GM21528 (cell line): Measurements from ENCODE around the gene CLSTN2.

Experiments used
- ATAC-seq: cut with Tn5 transposase; IDR thresholded peaks from one replicate; pipeline ENCODE4 v1.9.1; 2021; ENCODE audit warnings: mild to moderate bottlenecking, moderate library complexity; ENCODE audit not compliant: unreplicated experiment, low FRiP score

Gene CLSTN2

GRCh38 chr3:140135461-140135860, 200.5 kb downstream of the CLSTN2 start:
- ATAC-seq, result no peak

DNA sequence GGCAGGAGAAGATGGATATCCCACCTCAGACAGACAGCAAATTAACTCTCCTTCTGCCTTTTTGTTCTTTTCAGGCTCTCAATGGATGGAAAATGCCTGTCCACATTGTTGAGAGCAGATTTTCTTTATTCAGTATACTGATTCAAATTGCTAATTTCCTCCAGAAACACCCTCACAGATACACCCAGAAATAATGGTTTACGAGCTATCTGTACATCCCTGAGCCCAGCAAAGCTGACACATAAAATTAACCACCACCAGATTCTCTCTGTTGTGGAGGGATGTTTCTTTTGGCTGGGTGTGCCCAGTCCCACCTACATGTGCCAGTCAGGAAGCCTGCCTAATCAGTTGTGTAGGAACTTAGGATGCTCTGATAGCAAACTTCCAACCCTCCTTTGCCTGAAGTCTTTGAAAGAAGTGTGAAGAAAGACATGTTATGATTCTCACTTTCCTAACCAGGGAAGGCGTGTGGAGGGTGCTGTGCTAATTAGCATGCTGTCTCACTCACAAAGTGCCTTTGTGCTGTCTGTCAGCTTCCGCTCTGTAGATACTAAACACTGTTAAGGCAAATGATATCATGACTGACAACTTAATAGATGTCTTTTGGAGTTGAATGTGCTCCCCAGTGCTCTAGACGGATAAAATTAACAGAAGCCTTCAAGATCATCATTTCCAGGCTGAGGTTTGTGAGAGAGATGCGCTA, 208.5 kb downstream of the CLSTN2 start:
- ATAC-seq, result no peak

DNA sequence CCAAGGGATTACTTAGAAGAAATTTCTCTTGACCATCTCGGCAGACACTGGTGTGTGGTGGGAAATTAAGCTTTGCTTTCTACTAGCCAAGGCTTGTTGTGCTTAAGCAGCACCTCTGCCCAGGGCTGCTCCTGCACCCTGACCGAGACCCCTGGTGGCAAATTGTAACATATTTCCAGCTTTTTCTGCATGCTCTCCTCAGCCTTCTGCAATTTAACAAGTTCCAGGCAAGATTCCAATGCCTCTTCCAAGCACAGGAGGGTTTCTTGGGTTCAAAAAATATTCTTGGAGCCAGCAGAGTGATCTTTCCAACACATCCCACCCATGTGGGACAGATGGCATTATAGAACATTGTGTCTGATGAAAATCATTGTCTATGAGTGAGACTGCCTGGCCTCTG, 210.5 kb downstream of the CLSTN2 start:
- no peak for ATAC-seq

- no peak for ATAC-seq
Measured at GRCh38 chr3:140146668-140147067, 211.7 kb downstream of the CLSTN2 start.

DNA sequence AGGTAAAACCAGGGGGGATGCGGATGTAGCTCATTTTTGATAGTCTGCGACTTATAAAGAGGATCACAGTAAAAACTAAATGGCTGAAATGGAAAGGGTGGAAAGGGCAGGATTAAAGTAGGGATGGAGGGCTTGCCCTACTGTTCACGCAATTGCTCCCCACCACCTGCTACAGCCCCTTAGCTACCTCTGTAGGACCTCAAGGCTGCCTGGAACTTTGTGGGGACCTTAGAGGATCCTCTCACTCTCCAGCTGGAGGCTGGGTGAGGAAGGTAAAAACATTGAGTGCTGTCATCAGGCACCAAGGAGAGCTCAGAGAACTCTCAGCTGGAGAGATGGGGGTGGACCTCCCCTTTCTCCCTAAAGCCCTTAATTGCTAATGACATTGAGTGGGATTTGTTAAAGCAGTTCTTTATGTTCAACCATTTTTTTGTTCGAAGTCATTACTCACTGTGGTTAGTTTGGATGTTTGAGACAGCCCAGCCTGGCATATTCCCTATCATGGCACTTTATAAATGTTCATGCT, 213.0 kb downstream of the CLSTN2 start:
- ATAC-seq, result no peak

- no peak for ATAC-seq
Measured at GRCh38 chr3:140148824-140149390, 213.9 kb downstream of the CLSTN2 start.

DNA sequence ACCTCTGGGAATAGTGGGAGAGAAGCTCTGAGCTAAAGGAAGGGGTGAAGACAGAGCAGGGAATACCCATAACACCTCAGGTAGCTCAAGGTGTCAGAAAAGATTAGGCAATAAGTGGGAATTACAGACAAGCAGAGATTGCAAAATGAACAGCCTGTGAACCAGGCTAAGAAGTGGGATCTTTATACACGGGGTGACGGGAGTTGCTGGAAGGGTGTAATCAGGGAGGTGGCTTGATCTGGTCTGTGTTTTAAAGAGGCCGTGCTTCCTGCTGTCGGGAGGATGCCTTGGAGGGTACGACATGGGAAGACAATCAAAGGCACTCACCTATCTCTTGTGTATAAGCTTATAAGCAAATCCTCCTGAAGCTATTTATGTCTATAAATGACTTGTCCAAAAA, 216.3 kb downstream of the CLSTN2 start:
- ATAC-seq, result no peak

- ATAC-seq, result no peak
Measured at GRCh38 chr3:140152851-140153639, 218.1 kb downstream of the CLSTN2 start.

- ATAC-seq, result no peak
Measured at GRCh38 chr3:140153736-140154135, 218.8 kb downstream of the CLSTN2 start.

- ATAC-seq, result no peak
Measured at GRCh38 chr3:140157161-140157560, 222.2 kb downstream of the CLSTN2 start.

GRCh38 chr3:140159646-140160045, 224.7 kb downstream of the CLSTN2 start:
- ATAC-seq, result no peak

DNA sequence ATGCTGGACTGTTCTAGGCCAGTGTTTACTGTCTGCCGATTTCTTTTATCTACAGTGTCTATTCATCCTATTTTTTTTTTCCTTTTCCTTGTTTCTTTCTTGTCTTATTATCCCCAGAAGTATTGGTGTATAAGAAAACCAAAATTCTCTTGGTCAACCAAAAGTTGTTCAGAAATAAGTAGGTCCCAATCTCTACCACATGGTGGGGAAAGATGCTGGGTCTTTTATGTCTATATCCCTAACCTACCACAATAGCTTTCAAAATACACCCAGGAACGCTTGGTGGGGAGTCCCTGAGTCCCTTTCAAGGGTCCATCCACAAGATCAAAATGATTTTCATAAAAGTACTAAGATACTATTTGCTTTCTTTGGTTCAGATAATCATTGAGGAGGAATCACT, 225.6 kb downstream of the CLSTN2 start:
- no peak for ATAC-seq

GRCh38 chr3:140162551-140162950, 227.6 kb downstream of the CLSTN2 start:
- no peak for ATAC-seq

DNA sequence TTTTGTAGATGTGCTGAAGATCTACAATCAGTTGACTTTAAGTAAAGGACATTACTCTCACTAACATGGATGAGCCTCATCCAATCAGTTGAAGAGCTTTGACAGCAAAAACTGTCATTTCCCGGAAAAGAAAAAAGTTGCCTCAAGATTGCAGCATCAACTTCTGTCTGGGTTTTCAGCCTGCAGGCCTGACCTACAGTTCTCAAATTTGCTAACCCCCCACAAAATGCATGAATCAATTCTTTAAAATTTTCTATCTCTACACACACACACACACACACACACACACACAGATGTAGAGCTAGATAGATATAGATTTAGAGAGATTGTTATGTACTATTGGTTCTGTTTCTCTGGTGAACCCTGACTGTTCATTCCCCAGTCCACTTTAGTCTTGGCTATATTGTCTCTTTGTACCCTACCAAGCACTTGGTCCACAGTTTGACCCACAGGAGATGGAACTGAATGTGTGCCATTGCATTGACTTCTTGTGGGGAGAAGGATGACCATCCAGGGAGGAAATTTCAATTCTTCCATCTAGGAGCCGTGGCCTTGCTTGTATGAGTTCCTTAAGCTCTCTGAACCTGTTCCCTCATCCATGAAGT, 228.3 kb downstream of the CLSTN2 start:
- no peak for ATAC-seq

GRCh38 chr3:140164156-140164555, 229.2 kb downstream of the CLSTN2 start:
- ATAC-seq, result no peak

- ATAC-seq, result no peak
Measured at GRCh38 chr3:140164922-140165590, 230.1 kb downstream of the CLSTN2 start.

GRCh38 chr3:140165781-140166180, 230.8 kb downstream of the CLSTN2 start:
- no peak for ATAC-seq

- ATAC-seq, result no peak
Measured at GRCh38 chr3:140166861-140167599, 232.0 kb downstream of the CLSTN2 start.

DNA sequence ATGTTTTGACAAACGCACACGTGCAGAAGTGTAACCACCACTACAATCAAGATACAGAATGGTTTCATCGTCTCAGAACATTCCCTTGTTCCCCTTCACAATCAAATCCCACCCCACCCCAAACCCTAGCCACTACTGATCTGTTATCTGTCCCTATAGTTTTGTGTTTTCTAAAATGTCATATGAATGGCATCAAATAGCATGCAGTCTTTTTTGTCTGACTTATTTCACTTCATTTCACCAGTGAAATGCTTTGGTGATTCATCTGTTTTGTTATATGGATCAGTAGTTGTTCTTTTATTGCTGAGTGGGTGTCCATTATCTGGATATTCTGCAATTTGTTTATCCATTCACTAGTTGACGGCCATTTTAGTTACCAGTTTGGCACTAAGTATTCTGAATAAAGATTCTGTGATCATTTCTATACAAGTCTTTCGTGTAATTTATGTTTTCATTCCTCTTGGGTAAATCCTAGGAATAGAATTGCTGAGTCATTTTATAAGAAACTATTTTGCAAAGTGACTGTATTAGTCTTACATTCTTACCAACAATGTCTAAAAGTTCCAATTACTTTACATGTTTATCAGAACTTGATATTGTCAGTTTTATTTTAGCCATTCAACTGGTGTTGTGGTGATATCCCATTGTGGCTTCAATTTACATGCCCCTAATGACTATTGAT, 232.8 kb downstream of the CLSTN2 start:
- ATAC-seq, result no peak
